MCF 10A (cell line): ENCODE results near the gene LPIN3. TPM values are rescaled to one million over a fixed set of nuclear protein-coding genes. Genes with fewer than 3 reads are reported as not detected.

Source experiments
- BruUV-seq: library from RNA; stranded (reverse); fragments of 400-500 nt; replicated peaks from 2 replicates; lab custom pipeline; 2021; lab: Mats Ljungman, UMichigan
- CTCF ChIA-PET: fragments of 300-600 bp; sonication (Branson Sonifier 250); formaldehyde crosslinking; extraction: SDS; loops from one replicate; lab custom pipeline; 2021; ENCODE audit warnings: antibody characterized with exemption, inconsistent platforms; lab: Yijun Ruan, JAX
- POLR2A ChIA-PET: fragments of 300-600, 350-650 bp; sonication (Branson Sonifier 250); formaldehyde crosslinking; extraction: SDS; loops from one replicate; lab custom pipeline; 2020; ENCODE audit warnings: antibody characterized with exemption, inconsistent platforms; lab: Yijun Ruan, JAX
- DNase-seq: peaks from one replicate; pipeline ENCODE4 v3.0.0-alpha.2; 2018; ENCODE audit not compliant: unreplicated experiment
- H3K27ac Mint-ChIP-seq: one replicate; pipeline ENCODE4 v1.8.0; 2022; ENCODE audit warnings: mild to moderate bottlenecking, low read depth, mixed read lengths; ENCODE audit not compliant: unreplicated experiment
- H3K27me3 Mint-ChIP-seq: one replicate; pipeline ENCODE4 v1.8.0; 2022; ENCODE audit warnings: mixed read lengths; ENCODE audit not compliant: insufficient read depth, unreplicated experiment
- H3K36me3 Mint-ChIP-seq: one replicate; pipeline ENCODE4 v1.8.0; 2022; ENCODE audit warnings: mild to moderate bottlenecking, moderate library complexity, mixed read lengths; ENCODE audit not compliant: insufficient read depth, unreplicated experiment
- H3K4me1 Mint-ChIP-seq: one replicate; pipeline ENCODE4 v1.8.0; 2022; ENCODE audit warnings: mixed read lengths; ENCODE audit not compliant: insufficient read depth, unreplicated experiment
- H3K4me3 Mint-ChIP-seq: one replicate; pipeline ENCODE4 v1.8.0; 2022; ENCODE audit warnings: mild to moderate bottlenecking, moderate library complexity, mixed read lengths; ENCODE audit not compliant: unreplicated experiment
- H3K9me3 Mint-ChIP-seq: one replicate; pipeline ENCODE4 v1.8.0; 2022; ENCODE audit warnings: mixed read lengths; ENCODE audit not compliant: unreplicated experiment
- CTCF ChIP-seq: fragments of 200-600 bp; IDR thresholded peaks from one replicate; pipeline ENCODE4 v1.8.0; 2022; ENCODE audit warnings: antibody characterized with exemption, mild to moderate bottlenecking; ENCODE audit not compliant: unreplicated experiment
- intact Hi-C: fragments of 100-400 bp; cut with micrococcal nuclease; formaldehyde crosslinking; loops from 2 replicates; pipeline ENCODE4 v1.14.1; 2022
- total RNA-seq: library from RNA; stranded (reverse); gene quantifications from 2 replicates; pipeline ENCODE4 v1.2.3, GENCODE V29; 2022

Gene LPIN3
- total RNA-seq, 1 experiment from 2014 or later, result 16.5 TPM

GRCh38 chr20:41355192-41355591, 14.6 kb downstream of the LPIN3 start:
- H3K27ac Mint-ChIP-seq, result no peak overlapping the region
- ChIA-PET POLR2A (interaction anchor here (0.6 to 1.2 kb wide), 2 partner anchors 8 to 381 kb away, joined by 3 read pairs; no protein-coding TSS in a partner anchor), CTCF (interaction anchor here (0.8 to 1.1 kb wide), 2 partner anchors 14 to 402 kb away, joined by 3 read pairs; no protein-coding TSS in a partner anchor)
- H3K9me3 Mint-ChIP-seq, result no peaks in the 10 kb centered on the region
- H3K36me3 Mint-ChIP-seq, result peaks cover 41% of the 10 kb centered on the region
- no peak overlapping the region for H3K4me3 Mint-ChIP-seq
- no peak for DNase-seq
- TF ChIP-seq CTCF, result no peak
- peaks cover 4% of the 10 kb centered on the region for H3K4me1 Mint-ChIP-seq
- H3K27me3 Mint-ChIP-seq, result no peaks in the 10 kb centered on the region
- BruUV-seq, result no TSS peak
- intact Hi-C loops, result no loop called here

- no peak overlapping the region for H3K4me3 Mint-ChIP-seq
- no peaks in the 10 kb centered on the region for H3K9me3 Mint-ChIP-seq
- ChIA-PET CTCF (interaction anchor here (0.6 to 0.8 kb wide), 3 partner anchors 15 to 403 kb away, joined by 3 to 4 read pairs (median 4); partner anchors contain the start of gene LPIN3), POLR2A (interaction anchor here (0.6 to 1.0 kb wide), 2 partner anchors 15 to 381 kb away, joined by 3 to 5 read pairs; no protein-coding TSS in a partner anchor)
- H3K4me1 Mint-ChIP-seq, result peaks cover 4% of the 10 kb centered on the region
- H3K27me3 Mint-ChIP-seq, result no peaks in the 10 kb centered on the region
- peaks cover 41% of the 10 kb centered on the region for H3K36me3 Mint-ChIP-seq
- no peak for DNase-seq
- intact Hi-C loops, result no loop called here
- BruUV-seq, result no TSS peak
- H3K27ac Mint-ChIP-seq, result no peak overlapping the region
- no peak for TF ChIP-seq CTCF
Observed at GRCh38 chr20:41355598-41356203, 15.1 kb downstream of the LPIN3 start.

GRCh38 chr20:41356951-41357350, 16.3 kb downstream of the LPIN3 start:
- no peaks in the 10 kb centered on the region for H3K27me3 Mint-ChIP-seq
- H3K4me1 Mint-ChIP-seq, result peaks cover 4% of the 10 kb centered on the region
- CTCF ChIA-PET, result interaction anchor here (4.0 kb wide), 1 partner anchor 17 kb away, joined by 25 read pairs; the partner anchor contains the start of gene LPIN3
- no TSS peak for BruUV-seq
- no peak for TF ChIP-seq CTCF
- no peak for DNase-seq
- H3K9me3 Mint-ChIP-seq, result no peaks in the 10 kb centered on the region
- peaks cover 36% of the 10 kb centered on the region for H3K36me3 Mint-ChIP-seq
- no peak overlapping the region for H3K4me3 Mint-ChIP-seq
- H3K27ac Mint-ChIP-seq, result no peak overlapping the region
- POLR2A ChIA-PET, result interaction anchor here (1.0 kb wide), 1 partner anchor 16 kb away, joined by 5 read pairs; no protein-coding TSS in a partner anchor
- intact Hi-C loops, result no loop called here

- CTCF ChIA-PET, result interaction anchor here (4.0 kb wide), 1 partner anchor 17 kb away, joined by 25 read pairs; the partner anchor contains the start of gene LPIN3
- BruUV-seq, result no TSS peak
- peaks cover 4% of the 10 kb centered on the region for H3K4me1 Mint-ChIP-seq
Observed at GRCh38 chr20:41357424-41358163, 17.0 kb downstream of the LPIN3 start.

More at GRCh38 chr20:41357424-41358163, 17.0 kb downstream of the LPIN3 start:
- DNase-seq, result no peak
- intact Hi-C loops, result no loop called here
- TF ChIP-seq CTCF, result no peak
- Mint-ChIP-seq H3K4me3 (no peak overlapping the region), H3K27me3 (no peaks in the 10 kb centered on the region), H3K9me3 (no peaks in the 10 kb centered on the region), H3K27ac (no peak overlapping the region), H3K36me3 (peaks cover 29% of the 10 kb centered on the region)
- POLR2A ChIA-PET, result interaction anchor here (0.6 kb wide), 1 partner anchor 14 kb away, joined by 5 read pairs; no protein-coding TSS in a partner anchor
